Esophagus squamous epithelium (tissue), 4 donors: ENCODE results near the gene EYS.

Experiments
- POLR2A ChIP-seq, 4 donors: fragments of 450-650 bp; IDR thresholded peaks; one replicate each; pipeline ENCODE4 v1.6.1; 2017; ENCODE audit warnings: antibody characterized with exemption in 4 of 4, mild to moderate bottlenecking in 4 of 4, moderate library complexity in 3 of 4
- TF ChIP-seq, protein P1 (sequence below), 6 experiments: fragments of 450-650 bp in 4 of 6; fragments of 200-600 bp in 2 of 6; sonication (generic) in 2 of 6; IDR thresholded peaks; one replicate each; pipeline ENCODE4 v1.5.1; 2016 to 2019; ENCODE audit warnings: antibody characterized with exemption in 6 of 6, mild to moderate bottlenecking in 4 of 6, moderate library complexity in 4 of 6

DNA sequence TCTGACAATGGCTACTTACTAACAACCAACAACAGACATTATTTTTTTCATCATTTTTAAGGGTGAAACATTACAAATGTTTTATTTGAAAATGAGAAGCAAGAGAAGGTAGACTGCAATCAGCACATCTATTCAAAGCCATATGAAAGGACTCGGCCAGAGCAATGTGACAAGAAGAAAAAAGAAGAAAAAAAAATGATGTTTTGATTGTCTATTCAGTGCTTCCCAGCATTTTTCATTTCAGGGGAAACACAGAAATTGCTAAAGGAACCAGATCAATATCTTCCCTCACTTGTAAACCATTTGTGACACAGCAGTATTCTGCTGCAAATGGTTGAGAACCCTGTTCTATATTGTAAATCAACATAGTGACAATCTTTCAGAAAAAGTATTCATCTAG, 270.7 kb downstream of the EYS start:
- TF ChIP-seq, protein P1, sequence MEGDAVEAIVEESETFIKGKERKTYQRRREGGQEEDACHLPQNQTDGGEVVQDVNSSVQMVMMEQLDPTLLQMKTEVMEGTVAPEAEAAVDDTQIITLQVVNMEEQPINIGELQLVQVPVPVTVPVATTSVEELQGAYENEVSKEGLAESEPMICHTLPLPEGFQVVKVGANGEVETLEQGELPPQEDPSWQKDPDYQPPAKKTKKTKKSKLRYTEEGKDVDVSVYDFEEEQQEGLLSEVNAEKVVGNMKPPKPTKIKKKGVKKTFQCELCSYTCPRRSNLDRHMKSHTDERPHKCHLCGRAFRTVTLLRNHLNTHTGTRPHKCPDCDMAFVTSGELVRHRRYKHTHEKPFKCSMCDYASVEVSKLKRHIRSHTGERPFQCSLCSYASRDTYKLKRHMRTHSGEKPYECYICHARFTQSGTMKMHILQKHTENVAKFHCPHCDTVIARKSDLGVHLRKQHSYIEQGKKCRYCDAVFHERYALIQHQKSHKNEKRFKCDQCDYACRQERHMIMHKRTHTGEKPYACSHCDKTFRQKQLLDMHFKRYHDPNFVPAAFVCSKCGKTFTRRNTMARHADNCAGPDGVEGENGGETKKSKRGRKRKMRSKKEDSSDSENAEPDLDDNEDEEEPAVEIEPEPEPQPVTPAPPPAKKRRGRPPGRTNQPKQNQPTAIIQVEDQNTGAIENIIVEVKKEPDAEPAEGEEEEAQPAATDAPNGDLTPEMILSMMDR (IDR thresholded peaks at IDR 0.05) = no peak
- no peak for TF ChIP-seq POLR2A (IDR thresholded peaks at IDR 0.05)
